K562 (cell line): Measurements from ENCODE around the gene UNC13C. TPM values are rescaled to one million over a fixed set of nuclear protein-coding genes. Genes with fewer than 3 reads are reported as not detected.

Experiments used
- CHAMP1 ChIP-seq: fragments of 450-650 bp; IDR thresholded peaks from 2 replicates; pipeline ENCODE4 v1.6.1; 2016; ENCODE audit warnings: mild to moderate bottlenecking
- E4F1 ChIP-seq: fragments of 250-450 bp; sonication (Bioruptor Pico); IDR thresholded peaks from 2 replicates; pipeline ENCODE4 v1.5.0; 2021; ENCODE audit warnings: mild to moderate bottlenecking, borderline replicate concordance
- PHF21A ChIP-seq: fragments of 450-650 bp; IDR thresholded peaks from 2 replicates; pipeline ENCODE4 v1.6.1; 2017; ENCODE audit warnings: low read depth, borderline replicate concordance
- REST ChIP-seq, 2 experiments: fragments of 450-650 bp; formaldehyde crosslinking in 1 of 2; IDR thresholded peaks; 2 replicates each; pipeline versions ENCODE4 v1.4.0 to v1.6.1; 2014 to 2020; ENCODE audit warnings: mild to moderate bottlenecking in 2 of 2, borderline replicate concordance in 1 of 2, low read depth in 1 of 2
- SMAD2 ChIP-seq: fragments of 150-350 bp; IDR thresholded peaks from 2 replicates; pipeline ENCODE4 v1.6.1; 2014; ENCODE audit warnings: low read depth, mild to moderate bottlenecking, low read length
- SPI1 ChIP-seq: IDR thresholded peaks from 2 replicates; pipeline ENCODE4 v1.6.1; 2011; ENCODE audit warnings: low read depth, low read length, control low read depth, borderline replicate concordance
- ZFP36 ChIP-seq: fragments of 150-350 bp; IDR thresholded peaks from 2 replicates; pipeline ENCODE4 v1.6.1; 2018; ENCODE audit warnings: low read length, low read depth; ENCODE audit not compliant: partially characterized antibody
- ZNF124 ChIP-seq: sonication (generic); formaldehyde crosslinking; IDR thresholded peaks from 2 replicates; pipeline ENCODE4 v1.8.1; 2022; ENCODE audit warnings: missing genetic modification reagents
- polyA plus RNA-seq, 8 experiments: library from polyadenylated mRNA; depleted of rRNA in 4 of 8; stranded (reverse) in 5 of 8; unstranded in 3 of 8; fragments of >200 nt; fragmentation: Nextera tagmentation in 2 of 8; fragmentation: Illumina TruSeq in 1 of 8; extraction: Ambion mirVana in 2 of 8; extraction: Trizol in 1 of 8; gene quantifications; 2 replicates each; pipeline versions ENCODE4 v1.2.1 to v1.2.3, GENCODE V29; 2011 to 2014; ENCODE audit warnings: inconsistent platforms in 1 of 8, missing spikeins in 1 of 8
- total RNA-seq, 7 experiments: library from RNA; depleted of rRNA in 6 of 7; stranded (reverse); fragments of >200 nt in 6 of 7; fragmentation: Illumina TruSeq in 2 of 7; extraction: Trizol in 2 of 7; gene quantifications; 2 replicates each; pipeline versions ENCODE4 v1.2.1 to v1.2.3, GENCODE V29; 2011 to 2021; ENCODE audit warnings: low replicate concordance in 1 of 7
- TF ChIP-seq, protein P1 (sequence below), 2 experiments: fragments of 450-650 bp; IDR thresholded peaks; 2 replicates each; pipeline ENCODE4 v1.6.1; 2018; ENCODE audit warnings: mild to moderate bottlenecking in 2 of 2, low read depth in 1 of 2; ENCODE audit not compliant: partially characterized antibody in 2 of 2

Gene UNC13C
- total and polyA plus RNA-seq, 9 of the 15 experiments (the other 6 are each of a cell fraction or from before 2014, with no cell fraction given): not detected

DNA sequence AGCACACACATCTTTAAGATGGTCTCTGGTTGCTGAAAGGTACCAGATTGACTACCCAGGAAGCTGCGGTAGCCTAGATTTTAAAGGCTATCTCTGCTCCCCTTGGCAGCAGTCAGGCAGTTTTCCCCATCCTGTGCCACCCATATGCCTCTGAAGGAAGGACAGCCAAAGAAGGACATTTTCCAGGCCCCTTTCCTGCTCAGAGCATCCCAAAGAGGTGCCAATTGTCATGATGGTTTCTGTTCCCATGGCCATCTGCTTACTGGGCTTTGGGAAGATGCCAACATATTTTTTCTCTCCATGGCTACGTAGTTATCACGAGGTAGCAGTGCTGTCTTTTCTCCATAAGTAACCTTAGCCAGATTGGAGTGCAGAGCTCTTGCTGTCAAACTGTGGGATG lies 39.7 kb downstream of the UNC13C start (continued):
- no peak for TF ChIP-seq REST (IDR thresholded peaks at IDR 0.05; ENCODE audit: borderline replicate concordance)
- TF ChIP-seq REST (CRISPR knock-in tag; IDR thresholded peaks at IDR 0.05; ENCODE audit: low read depth): no peak
- TF ChIP-seq, protein P1, sequence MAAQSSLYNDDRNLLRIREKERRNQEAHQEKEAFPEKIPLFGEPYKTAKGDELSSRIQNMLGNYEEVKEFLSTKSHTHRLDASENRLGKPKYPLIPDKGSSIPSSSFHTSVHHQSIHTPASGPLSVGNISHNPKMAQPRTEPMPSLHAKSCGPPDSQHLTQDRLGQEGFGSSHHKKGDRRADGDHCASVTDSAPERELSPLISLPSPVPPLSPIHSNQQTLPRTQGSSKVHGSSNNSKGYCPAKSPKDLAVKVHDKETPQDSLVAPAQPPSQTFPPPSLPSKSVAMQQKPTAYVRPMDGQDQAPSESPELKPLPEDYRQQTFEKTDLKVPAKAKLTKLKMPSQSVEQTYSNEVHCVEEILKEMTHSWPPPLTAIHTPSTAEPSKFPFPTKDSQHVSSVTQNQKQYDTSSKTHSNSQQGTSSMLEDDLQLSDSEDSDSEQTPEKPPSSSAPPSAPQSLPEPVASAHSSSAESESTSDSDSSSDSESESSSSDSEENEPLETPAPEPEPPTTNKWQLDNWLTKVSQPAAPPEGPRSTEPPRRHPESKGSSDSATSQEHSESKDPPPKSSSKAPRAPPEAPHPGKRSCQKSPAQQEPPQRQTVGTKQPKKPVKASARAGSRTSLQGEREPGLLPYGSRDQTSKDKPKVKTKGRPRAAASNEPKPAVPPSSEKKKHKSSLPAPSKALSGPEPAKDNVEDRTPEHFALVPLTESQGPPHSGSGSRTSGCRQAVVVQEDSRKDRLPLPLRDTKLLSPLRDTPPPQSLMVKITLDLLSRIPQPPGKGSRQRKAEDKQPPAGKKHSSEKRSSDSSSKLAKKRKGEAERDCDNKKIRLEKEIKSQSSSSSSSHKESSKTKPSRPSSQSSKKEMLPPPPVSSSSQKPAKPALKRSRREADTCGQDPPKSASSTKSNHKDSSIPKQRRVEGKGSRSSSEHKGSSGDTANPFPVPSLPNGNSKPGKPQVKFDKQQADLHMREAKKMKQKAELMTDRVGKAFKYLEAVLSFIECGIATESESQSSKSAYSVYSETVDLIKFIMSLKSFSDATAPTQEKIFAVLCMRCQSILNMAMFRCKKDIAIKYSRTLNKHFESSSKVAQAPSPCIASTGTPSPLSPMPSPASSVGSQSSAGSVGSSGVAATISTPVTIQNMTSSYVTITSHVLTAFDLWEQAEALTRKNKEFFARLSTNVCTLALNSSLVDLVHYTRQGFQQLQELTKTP (IDR thresholded peaks at IDR 0.05; ENCODE audit: low read depth in 1 of 2, partially characterized antibody in 2 of 2): no peak
- TF ChIP-seq E4F1 (CRISPR knock-in tag): no peak
- TF ChIP-seq ZFP36: no peak
- no peak for TF ChIP-seq SPI1
- TF ChIP-seq ZNF124: no peak
- no peak for TF ChIP-seq SMAD2
- no peak for TF ChIP-seq PHF21A
- no peak for TF ChIP-seq CHAMP1
